K562 (cell line): ENCODE data around the gene KRTAP12-2. TPM values are rescaled to one million over a fixed set of nuclear protein-coding genes. Genes with fewer than 3 reads are reported as not detected.

Experiments used
- HEY1 ChIP-seq: fragments of 250-450 bp; sonication (Bioruptor Pico); IDR thresholded peaks from 2 replicates; pipeline ENCODE4 v1.5.0; 2020; ENCODE audit warnings: mild to moderate bottlenecking, moderate library complexity, borderline replicate concordance
- HLTF ChIP-seq: fragments of 450-650 bp; IDR thresholded peaks from 2 replicates; pipeline ENCODE4 v1.6.1; 2016
- RREB1 ChIP-seq: fragments of 250-450 bp; sonication (Bioruptor Pico); IDR thresholded peaks from 2 replicates; pipeline ENCODE4 v1.4.0; 2020
- SIRT6 ChIP-seq: IDR thresholded peaks from one replicate; pipeline ENCODE4 v1.6.1; 2012; ENCODE audit warnings: low read depth, mild to moderate bottlenecking, control low read depth, inconsistent platforms, low read length, moderate library complexity
- SMARCE1 ChIP-seq: fragments of 450-650 bp; IDR thresholded peaks from 2 replicates; pipeline ENCODE4 v1.7.1; 2016; ENCODE audit warnings: mild to moderate bottlenecking
- THRAP3 ChIP-seq: fragments of 450-650 bp; IDR thresholded peaks from 2 replicates; pipeline ENCODE4 v1.6.1; 2016; ENCODE audit warnings: mild to moderate bottlenecking, inconsistent platforms, borderline replicate concordance
- polyA plus RNA-seq, 8 experiments: library from polyadenylated mRNA; depleted of rRNA in 4 of 8; stranded (reverse) in 5 of 8; unstranded in 3 of 8; fragments of >200 nt; fragmentation: Nextera tagmentation in 2 of 8; fragmentation: Illumina TruSeq in 1 of 8; extraction: Ambion mirVana in 2 of 8; extraction: Trizol in 1 of 8; gene quantifications; 2 replicates each; pipeline versions ENCODE4 v1.2.1 to v1.2.3, GENCODE V29; 2011 to 2014; ENCODE audit warnings: inconsistent platforms in 1 of 8, missing spikeins in 1 of 8
- total RNA-seq, 7 experiments: library from RNA; depleted of rRNA in 6 of 7; stranded (reverse); fragments of >200 nt in 6 of 7; fragmentation: Illumina TruSeq in 2 of 7; extraction: Trizol in 2 of 7; gene quantifications; 2 replicates each; pipeline versions ENCODE4 v1.2.1 to v1.2.3, GENCODE V29; 2011 to 2021; ENCODE audit warnings: low replicate concordance in 1 of 7
- TF ChIP-seq, protein P1 (sequence below): fragments of 450-650 bp; formaldehyde crosslinking; conservative IDR thresholded peaks from 2 replicates; pipeline ENCODE4 v1.4.0; 2022; ENCODE audit warnings: mild to moderate bottlenecking, missing genetic modification characterization
- TF ChIP-seq, protein P2 (sequence below), 2 experiments: IDR thresholded peaks; 2 replicates each; pipeline ENCODE4 v1.6.1; 2011; ENCODE audit warnings: borderline replicate concordance in 1 of 2, control low read depth in 1 of 2, low read depth in 1 of 2, low read length in 1 of 2, mild to moderate bottlenecking in 1 of 2, mixed read lengths in 1 of 2, moderate library complexity in 1 of 2; ENCODE audit not compliant: insufficient read depth in 1 of 2, insufficient read length in 1 of 2, poor library complexity in 1 of 2, severe bottlenecking in 1 of 2; ENCODE audit errors: extremely low read depth in 1 of 2

Gene KRTAP12-2
- total and polyA plus RNA-seq, 9 of the 15 experiments (the other 6 are each of a cell fraction or from before 2014, with no cell fraction given) = not detected

- no peak for TF ChIP-seq RREB1 (CRISPR knock-in tag)
- TF ChIP-seq, protein P1, sequence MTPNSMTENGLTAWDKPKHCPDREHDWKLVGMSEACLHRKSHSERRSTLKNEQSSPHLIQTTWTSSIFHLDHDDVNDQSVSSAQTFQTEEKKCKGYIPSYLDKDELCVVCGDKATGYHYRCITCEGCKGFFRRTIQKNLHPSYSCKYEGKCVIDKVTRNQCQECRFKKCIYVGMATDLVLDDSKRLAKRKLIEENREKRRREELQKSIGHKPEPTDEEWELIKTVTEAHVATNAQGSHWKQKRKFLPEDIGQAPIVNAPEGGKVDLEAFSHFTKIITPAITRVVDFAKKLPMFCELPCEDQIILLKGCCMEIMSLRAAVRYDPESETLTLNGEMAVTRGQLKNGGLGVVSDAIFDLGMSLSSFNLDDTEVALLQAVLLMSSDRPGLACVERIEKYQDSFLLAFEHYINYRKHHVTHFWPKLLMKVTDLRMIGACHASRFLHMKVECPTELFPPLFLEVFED (CRISPR knock-in tag) = no peak
- TF ChIP-seq SMARCE1 = no peak
- TF ChIP-seq THRAP3 = no peak
- TF ChIP-seq, protein P2, sequence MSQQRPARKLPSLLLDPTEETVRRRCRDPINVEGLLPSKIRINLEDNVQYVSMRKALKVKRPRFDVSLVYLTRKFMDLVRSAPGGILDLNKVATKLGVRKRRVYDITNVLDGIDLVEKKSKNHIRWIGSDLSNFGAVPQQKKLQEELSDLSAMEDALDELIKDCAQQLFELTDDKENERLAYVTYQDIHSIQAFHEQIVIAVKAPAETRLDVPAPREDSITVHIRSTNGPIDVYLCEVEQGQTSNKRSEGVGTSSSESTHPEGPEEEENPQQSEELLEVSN (IDR thresholded peaks at IDR 0.05; ENCODE audit: borderline replicate concordance in 1 of 2, extremely low read depth in 1 of 2, insufficient read depth in 1 of 2, insufficient read length in 1 of 2, low read depth in 1 of 2, low read length in 1 of 2, poor library complexity in 1 of 2, severe bottlenecking in 1 of 2) = no peak
- TF ChIP-seq SIRT6 = no peak
- no peak for TF ChIP-seq HEY1 (CRISPR knock-in tag)
- no peak for TF ChIP-seq HLTF
Measured at GRCh38 chr21:44681152-44681551, 14.4 kb upstream of the KRTAP12-2 start (continued).
